GM21381 (cell line): ENCODE measurements around the gene OBSL1.

ENCODE experiments used
- ATAC-seq: cut with Tn5 transposase; IDR thresholded peaks from one replicate; pipeline ENCODE4 v1.9.1; 2021; ENCODE audit warnings: mild to moderate bottlenecking, moderate library complexity; ENCODE audit not compliant: unreplicated experiment

The OBSL1 gene

DNA sequence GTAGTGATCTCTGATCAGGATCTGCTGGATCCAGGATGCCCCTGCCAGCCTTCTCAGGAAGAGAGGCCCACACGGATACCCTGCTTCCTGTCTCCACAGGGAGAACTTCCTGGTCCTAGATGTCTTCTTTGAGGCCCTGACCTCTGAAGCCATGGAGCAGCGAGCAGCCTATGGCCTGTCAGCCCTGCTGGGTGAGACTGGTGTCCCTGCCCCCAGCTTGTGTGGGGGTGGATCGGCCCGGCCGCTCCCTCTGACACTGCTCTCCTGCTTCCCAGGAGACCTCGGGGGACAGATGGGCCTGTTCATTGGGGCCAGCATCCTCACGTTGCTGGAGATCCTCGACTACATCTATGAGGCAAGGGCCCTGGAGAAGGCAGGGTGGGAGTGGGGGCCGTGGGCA lies 34.4 kb downstream of the OBSL1 start:
- no peak for ATAC-seq

- ATAC-seq = no peak
These were observed 34.9 kb downstream of the OBSL1 start for GRCh38 chr2:219536425-219536824.

DNA sequence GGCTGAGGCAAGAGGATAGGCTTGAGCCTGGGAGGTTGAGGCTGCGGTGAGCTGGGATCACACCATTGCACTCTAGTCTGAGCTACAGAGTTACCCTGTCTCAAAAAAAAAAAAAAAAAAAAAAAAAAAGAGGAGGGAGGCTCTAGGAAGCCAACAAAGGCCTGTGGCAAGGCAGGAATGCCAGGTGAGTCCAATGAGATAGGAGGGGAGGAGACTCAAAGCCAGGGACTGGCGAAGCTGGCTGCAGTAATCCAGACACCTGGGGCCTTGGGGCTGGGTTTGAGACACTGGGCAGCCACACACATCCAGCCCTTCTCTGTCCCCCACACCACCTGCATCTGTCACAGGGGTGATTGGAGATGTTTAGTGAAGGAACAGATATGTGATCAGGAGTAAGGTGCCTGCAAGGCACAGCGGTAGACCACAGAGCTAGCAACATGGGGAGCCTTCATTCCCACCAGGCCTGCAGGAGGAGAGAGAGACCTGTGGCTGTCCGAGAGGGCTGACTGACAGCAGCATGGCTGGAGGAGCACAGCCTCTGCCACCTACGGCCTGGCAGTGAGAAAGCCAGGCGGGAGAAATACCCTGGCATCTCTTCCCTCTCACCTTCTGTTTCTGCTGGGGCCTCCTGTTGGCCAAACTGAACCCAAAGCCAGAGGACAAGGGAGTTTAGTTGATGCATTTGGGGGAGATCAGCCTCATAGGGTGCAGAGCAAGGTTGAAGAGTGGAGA lies 37.2 kb downstream of the OBSL1 start:
- no peak for ATAC-seq

DNA sequence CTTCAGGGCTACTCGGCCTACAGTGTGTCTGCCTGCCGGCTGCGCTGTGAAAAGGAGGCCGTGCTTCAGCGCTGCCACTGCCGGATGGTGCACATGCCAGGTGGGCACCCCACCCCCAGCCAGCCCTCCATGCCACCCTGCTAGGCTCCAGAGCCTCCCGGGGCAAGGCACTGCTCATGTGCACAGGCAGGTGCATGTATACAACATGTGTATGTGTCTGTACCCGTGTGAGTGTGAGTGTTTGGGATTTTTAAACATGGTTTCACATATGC lies 39.0 kb downstream of the OBSL1 start:
- ATAC-seq = no peak

- no peak for ATAC-seq
These were observed 39.5 kb downstream of the OBSL1 start for GRCh38 chr2:219531639-219532377.

DNA sequence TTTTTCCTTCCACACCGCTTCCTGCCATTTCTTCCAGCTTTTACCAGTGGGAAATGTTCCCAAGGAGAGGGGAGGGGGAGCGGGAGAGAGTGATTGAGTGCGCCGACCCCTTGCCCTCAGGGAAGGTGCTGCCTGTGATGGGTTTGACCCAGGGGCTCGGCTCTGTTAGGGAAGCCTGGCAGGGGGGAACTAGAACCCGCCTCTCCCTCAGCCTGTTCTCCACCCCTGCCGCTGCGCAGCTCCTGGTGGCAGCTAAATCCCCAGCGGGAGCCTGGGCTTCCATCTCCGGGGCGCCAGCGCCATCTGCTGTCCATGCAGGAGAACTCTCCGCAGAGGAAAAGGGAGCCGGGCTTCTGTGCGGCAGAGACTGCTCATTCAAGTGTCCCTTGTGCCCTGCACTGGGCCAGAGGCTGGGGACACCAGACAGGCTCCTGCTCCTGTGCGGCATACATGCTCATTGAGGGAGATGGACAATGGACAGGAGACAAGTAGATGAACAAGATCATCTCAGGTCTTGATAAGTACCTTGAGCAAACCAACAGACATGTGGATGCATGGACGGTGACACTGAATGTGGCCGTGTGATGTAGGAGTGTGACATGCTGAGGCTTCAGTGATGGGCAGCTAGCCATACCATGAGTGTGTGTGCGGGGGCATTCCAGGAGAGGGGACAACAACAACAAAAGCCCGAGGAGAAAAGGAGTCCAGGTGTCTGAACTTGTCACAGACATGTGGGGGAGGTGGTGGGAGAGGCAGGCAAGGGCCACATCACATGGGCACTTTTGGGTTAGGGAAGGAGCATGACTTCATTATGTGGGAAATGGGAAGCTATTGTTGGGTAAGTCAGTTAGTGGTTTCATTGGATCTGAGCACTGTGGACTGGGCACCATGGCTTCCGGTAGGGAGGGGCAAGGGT lies 41.0 kb downstream of the OBSL1 start:
- peak; percentile 92 for ATAC-seq

GRCh38 chr2:219527472-219527871 lies 43.9 kb downstream of the OBSL1 start:
- ATAC-seq = no peak

DNA sequence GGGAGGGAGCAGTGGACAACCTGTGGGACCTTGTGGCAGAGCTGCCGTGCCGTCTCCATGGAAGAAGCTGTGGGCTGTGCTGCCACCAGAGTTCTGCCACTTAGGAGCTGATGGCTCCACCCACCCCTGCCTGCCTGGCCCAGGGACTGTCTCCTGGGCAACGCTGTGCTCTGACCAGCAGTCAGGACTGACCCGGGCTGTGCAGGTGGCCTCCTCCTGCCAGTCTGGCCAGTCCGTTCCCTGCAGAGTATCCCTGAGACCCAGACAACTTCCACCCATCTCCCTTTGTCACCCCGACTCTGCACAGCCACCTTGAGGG lies 44.3 kb downstream of the OBSL1 start:
- ATAC-seq = no peak

DNA sequence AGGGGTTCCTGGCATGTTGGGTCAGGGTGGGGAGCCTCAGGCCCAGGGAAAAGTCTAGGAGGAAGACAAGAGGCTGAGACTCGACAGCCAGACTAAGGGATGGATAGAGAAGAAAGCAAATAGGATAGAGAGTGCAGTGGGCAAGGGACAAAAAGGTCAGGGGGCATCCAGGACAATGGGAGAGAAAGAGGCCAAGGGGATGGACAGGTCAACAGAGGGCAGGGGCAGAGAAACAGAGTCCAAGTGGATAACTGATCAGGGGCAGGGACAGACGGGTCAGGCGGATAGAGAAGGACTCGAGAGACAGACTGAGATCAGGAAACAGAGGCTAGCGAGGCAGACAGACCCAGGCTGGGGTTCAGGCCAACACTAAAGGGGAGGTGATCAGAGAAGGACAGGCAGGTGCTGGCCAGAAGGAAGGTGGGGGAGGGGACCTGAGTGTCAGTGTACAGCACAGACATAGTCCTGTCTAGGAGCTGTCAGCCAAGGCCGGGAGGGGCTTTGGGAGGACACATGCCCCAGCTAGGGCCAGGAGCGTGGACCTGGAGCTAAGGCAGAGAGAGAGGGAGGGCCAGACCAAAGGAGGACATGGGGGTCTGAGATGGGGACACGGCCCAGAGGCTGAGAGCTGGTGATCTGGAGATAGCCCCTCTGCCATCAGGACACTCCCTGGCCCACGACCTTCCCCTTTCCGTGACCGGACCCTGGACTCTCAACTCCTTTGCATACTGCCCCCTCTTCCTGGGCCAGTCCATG lies 44.8 kb downstream of the OBSL1 start:
- no peak for ATAC-seq

DNA sequence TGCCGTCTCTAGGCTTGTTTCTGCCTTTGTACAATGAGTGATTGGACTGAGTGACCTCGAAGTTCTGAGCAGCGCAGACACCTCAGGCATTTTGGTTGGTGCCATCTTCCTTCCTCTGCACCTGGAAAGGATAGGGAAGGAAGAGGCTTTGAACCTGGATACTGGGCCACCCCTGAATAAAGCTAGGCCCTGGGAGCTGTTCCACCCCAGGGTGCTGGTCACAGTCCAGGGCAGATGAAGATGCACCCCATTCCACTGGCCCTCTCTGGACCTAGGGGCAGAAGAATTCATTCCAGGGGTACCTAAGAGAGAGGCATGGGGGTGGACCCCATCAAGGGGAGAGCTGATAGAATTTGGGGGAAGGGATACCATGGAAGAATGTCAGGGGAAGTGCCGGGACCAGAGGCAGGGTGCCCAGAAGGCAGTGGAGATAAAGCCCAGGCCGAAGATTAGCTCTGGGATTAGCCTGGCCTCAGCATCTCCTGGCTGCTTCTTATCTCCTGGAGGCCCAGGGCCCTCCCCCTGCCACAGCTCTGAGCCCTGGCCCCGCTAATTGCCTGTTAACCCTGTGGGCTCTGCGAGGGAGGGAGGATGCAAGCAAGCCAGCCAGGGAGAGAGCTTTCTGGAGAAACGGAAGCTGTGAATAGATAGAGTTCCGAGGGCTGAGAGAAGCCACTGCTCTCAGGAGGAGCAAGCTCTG lies 45.7 kb downstream of the OBSL1 start:
- no peak for ATAC-seq

DNA sequence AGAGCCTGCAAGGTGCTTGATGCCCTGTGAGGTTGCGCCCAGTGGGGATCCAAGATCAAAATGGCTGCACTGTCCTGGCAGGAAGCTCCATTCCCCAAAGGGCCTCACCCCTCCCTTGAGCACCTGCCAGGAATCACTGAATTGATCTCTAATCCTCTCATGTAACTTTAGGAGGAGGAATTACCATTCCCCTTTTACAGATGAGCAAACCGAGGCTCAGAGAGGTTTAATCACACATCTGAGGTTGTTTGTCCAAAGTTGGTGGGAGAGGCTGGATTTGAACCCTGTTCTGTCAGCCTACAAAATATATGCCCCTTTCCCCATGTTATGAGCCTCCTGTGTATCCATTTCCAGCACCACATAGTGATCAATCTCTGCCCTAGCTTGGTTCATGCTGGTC lies 46.5 kb downstream of the OBSL1 start:
- no peak for ATAC-seq

DNA sequence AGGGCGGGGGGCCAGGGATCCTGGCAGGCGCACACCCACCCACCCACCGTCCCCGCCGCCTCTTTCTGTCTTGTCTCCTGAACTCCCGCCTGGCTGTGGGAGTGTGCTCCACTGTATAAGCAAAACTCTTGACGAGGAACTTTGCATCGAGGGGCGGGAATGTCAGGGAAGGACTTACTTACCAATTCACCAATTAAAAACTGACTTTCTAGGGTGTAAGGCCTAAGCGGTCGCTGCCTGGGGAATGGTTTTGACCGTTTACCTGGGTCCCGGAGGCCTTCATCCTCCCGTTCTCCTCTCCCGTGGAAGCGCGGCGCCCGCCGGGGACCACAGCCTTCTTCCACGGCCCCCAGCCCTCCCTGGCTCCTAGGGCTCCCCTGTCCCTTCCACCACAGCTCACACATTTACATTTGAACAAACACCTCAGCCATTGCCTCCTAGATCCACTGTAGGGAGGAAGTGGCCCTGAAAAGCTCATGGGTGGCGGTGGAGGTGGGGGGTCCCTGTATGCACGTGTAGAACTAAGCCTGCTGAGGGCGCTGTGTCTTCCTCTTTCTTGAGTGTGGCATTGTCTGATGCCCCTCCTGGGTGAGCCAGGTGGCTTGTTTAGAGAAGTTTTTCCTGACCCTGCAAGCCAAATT lies 48.2 kb downstream of the OBSL1 start:
- no peak for ATAC-seq

GRCh38 chr2:219522111-219523030 lies 49.0 kb downstream of the OBSL1 start:
- ATAC-seq = no peak

DNA sequence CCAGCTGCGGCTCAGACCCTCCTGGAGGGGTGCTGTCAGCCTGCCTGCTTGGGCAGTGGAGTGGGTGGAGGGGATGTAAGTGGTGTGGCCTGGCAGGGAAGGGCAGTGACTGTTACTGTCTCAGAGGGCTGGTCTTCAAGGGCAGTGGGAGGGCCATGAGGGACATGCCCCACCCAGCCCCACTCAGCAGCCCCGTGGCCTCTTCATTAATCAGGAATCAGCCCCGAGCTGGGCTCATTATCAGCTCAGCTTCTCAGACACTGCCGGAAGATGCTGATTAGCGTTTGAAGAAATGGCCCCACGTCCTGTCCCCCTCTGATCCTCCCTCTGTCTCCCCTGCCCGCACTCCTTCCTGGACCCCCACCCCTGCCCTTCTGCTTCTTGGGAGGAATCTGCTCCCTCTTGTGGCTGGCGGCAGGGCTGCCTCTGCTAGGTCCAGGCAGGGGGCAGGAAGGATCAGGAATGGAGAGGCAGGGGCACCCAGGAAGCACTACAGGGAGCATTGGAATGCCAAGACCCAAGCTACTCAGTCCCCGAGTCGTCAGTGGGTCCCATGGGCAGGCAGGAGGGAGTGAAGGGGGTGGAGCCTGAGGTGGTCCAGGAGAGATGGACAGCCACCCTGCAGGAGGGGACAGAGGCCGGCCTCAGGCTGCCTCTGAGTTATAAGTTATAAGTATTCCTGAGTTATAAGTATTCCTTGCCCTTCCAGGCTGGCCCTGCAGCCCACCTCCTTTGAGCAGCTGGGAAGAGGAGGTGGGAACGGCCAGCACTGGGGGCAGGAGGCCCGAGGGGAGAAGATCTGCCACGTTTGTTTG lies 50.1 kb downstream of the OBSL1 start:
- ATAC-seq = no peak

DNA sequence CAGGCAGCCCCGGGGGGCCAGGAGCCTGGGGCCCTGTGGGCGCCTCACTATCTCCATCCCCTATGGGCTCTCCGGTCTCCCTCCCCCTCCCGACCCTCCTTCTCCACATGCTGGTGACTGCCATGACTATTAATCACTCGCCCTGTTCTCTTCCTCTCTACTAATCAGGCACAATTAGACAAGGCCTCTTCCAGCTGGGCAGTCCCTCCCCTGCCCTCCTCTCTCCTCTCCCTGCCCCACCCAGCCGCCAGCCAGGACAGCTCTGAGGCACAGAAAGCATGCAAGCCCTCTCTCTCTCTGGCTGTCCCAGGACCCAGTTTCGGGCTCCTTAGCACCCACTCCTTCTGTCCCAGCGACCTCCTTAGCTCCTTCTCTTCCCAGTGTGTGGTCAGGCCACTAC lies 51.3 kb downstream of the OBSL1 start:
- no peak for ATAC-seq

- ATAC-seq = no peak
These were observed 51.8 kb downstream of the OBSL1 start for GRCh38 chr2:219519526-219519916.

GRCh38 chr2:219517954-219518778 lies 53.2 kb downstream of the OBSL1 start:
- ATAC-seq = no peak
